Measurements from ENCODE around the gene SEL1L.
A peak's percentile ranks its signal among the peaks of the same experiment; 100 is the strongest.
"Not testable (repeated sequence)": the region's sequence is repeated elsewhere in the genome, so short reads cannot be mapped to it uniquely, and the experiment has no call there.

The SEL1L gene

DNA sequence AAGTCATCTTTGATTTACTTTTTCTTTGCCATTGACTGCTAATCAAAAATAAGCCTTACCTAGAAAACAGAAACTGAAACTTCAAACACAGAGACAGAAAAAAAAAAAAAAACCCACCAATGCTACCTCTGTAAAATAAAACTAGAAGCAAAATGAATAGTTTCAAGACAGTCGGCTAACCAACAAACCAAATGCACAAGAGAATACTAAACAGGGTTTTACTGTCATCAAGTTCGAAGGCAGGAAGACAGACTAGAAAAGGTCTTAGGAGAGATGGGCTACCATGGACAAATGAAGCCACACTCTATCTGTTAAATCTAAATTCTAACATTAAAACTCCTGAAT, 59.5 kb downstream of the SEL1L start:
- DNase-seq (ENCODE audit: low read depth in 3 of 3), result no peak

DNA sequence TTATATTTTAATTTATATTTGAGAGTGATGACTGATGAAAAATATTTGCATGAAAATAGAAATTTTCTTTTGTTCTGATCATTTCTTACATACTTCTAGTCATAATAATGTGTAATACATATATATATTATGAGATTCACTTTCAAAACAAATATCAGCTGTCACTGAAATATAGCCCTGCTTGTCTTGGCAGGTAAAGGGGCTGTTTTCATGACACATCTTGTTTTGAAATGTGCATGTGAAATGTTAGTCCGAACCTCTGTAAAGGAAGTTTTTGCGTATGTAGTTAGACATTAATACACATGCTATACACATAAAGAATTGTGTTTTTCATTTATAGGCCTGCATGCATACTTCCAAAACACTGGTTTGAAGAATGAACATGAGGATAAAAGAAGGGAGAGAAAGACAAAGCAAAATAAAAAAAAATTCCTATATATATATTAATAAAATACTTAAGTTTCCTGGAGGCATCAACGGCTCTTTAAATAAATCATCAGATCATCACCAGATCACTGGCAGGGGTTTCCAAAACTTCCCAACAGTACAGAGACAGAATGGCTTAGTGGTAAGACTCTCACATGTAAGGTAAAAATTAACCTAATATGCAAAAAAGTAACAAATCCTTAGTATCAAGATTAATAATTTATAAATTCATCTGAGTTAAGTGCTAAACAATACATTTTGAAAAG, 60.1 kb downstream of the SEL1L start:
- DNase-seq (ENCODE audit: low read depth in 3 of 3), result no peak

DNA sequence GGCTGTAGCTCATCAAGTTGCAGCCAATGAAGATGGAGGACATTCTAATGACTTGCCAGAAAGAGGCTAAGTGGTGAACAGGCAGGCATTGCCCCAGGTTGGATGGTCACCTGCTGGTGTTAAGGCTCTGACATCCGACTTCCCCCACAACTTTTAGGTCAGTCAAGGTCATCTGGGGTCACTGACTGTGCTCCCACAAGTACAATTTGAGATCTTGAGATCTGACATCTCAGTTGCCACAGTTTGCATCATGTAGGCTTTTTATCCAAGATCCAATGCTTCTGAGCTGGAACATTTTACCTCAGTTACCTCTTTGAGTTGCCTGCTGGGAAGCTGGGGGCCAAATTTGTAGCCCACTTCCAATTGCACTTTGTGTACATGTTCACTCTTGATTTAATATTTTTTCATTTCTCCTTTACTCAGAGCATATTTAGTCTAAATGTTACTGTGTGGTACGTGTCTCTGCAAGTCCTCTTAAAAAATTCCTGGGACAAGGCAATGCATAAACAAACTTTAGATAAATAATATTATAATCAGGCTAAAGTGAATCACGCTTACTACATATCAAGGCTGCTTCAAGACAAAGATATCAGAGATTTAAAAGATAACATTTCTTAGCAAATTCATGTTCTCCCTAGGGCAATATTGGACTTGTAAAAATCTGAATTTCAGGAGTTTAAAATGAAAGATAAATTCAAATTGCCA, 61.4 kb downstream of the SEL1L start:
- DNase-seq (ENCODE audit: low read depth in 3 of 3), result no peak

DNA sequence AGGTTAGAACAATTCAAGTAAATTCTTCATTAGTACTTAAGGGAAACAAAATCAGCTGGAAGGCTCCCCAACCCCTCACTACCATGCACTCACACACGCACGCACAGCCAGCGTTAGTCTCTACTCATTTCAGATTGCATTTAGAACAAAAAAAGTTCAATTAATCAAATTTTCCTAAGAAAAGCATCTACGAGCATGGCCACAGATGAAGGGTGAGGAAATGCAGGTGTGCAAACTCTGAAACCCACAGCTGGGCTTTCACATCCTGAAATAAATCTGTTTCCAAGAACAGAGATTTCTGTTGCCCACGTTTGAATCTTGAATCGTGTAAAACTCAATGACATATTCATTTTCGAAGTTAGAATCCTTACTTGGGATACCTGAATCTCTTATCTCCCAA, 62.6 kb downstream of the SEL1L start:
- peak in 2 of 3 donors; percentile 12 to 22 for DNase-seq (ENCODE audit: low read depth in 3 of 3)

DNA sequence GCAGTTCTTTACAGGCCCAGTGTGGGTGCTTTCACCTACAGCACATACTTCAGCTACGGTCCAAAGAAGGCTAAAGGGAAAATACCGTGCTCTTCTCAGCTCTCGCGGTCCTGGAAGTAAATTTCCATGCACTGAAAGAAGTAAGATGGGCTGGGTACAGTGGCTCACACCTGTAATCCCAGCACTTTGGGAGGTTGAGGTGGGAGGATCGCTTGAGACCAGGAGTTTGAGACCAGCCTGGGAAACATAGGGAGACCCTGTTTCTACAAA, 63.2 kb downstream of the SEL1L start:
- not testable (repeated sequence) for DNase-seq (ENCODE audit: low read depth in 3 of 3)

DNA sequence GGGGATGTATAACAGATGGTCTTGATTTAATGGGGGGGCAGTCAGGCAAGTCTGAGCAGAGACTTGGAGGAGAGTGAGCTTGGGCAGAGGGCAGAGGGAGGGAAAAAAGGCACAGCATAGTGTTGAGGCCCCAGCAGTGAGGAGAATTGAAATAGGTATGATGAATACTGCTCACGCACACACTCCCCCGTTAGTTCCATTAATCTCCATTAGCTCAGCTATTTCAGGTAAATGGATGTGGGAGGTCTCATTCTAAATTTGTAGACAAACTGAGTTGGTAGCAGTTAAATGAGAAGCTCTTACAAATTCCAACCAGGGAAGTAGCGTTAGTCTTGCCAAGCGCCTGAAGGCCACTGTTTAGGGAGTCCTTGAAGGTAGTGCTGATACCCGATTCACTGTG, 66.8 kb downstream of the SEL1L start:
- no peak for DNase-seq (ENCODE audit: low read depth in 3 of 3)

DNA sequence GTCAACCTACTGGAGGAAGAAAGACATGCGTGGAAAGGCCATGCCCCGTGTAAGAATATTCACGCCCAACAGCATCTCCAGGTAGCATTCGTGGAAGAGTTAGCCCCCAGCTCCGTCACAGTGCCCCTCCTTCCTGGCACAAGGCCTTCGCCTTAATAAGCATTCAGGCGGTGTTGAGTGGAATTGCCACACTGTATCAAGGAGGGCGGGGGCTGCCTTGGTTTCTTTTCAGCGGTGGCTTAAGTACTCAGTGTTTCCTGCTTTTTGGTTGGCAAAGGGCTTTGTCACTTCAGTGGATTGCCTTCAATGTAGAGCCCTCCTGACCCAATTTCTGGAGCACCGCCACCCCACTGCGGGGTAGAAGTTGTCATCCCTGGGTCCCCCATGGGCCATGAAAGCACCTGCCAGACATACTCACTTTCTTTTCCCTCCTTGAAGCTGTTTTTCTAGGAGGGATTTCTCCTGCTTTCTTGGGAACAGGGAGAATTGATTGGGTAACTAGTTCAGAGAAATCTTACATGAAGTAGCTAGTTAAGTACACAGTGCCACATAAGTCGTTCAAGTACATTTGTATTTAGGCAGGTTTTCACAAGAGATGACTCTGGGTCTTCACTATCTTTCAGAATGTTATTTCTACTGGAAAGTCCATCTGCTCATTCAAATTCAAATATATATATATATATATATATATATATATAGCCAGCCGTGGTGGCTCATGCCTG, 68.0 kb downstream of the SEL1L start:
- no peak for DNase-seq (ENCODE audit: low read depth in 3 of 3)

DNA sequence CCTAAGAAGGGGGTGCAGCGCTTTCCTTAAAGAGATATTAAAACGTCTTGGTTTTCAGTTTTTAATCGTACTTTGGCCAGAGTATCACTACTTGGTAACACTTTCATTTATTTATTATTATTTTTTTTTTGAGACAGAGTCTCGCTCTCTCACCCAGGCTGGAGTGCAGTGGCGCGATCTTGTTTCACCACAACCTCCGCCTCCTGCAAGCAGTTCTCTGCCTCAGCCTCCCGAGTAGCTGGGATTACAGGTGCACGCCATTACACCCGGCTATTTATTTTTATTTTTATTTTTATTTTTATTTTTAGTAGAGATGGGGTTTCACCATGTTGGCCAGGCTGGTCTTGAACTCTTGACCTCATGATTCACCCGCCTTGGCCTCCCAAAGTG, 68.7 kb downstream of the SEL1L start:
- DNase-seq (ENCODE audit: low read depth in 3 of 3), result not testable (repeated sequence)

DNA sequence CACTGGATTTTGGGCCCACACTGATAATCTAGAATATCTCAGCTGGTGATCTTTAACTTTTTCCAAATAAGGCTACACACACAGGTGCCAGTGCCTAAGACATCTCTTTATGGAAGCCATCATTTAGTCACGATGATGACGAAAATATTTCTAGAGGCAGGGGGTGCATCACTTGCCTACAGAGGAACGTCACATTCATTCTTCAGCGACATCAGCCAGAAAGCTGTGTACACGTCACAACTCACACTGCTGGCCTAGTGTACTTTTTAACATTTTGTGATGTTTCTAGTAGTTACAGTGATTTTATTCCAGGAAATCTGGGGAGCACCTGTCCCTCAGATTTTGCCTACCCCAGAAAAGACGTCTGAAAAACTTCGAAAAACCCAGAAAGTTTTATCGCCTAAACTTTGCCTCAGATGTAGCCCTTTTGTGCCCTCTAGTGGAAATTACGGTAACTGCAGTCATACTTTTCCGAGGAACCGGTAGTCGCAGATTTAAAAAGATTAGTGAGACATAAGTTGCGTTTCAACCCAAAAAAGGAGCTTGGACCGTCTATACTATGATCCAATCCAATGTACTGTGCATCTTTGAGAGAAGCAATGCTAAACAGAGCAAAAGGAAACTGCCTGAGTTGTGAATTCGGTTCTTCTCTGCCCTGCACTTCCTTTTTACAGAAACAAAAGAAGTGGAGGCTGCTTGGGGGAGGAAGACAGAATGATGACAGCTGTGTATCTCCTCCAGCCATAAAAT, 69.2 kb downstream of the SEL1L start:
- DNase-seq (ENCODE audit: low read depth in 3 of 3), result peak; percentile 12 to 50 (median 34)

DNA sequence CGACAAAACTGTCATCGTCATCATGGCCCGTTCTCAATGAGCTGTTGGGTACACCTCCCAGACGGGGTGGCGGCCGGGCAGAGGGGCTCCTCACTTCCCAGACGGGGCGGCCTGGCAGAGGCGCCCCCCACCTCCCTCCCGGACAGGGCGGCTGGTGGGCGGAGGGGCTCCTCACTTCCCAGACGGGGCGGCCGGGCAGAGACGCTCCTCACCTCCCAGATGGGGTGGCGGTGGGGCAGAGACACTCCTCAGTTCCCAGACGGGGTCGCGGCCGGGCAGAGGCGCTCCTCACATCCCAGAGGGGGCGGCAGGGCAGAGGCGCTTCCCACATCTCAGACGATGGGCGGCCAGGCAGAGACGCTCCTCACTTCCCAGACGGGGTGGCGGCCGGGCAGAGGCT, 71.3 kb downstream of the SEL1L start:
- not testable (repeated sequence) for DNase-seq (ENCODE audit: low read depth in 3 of 3)

DNA sequence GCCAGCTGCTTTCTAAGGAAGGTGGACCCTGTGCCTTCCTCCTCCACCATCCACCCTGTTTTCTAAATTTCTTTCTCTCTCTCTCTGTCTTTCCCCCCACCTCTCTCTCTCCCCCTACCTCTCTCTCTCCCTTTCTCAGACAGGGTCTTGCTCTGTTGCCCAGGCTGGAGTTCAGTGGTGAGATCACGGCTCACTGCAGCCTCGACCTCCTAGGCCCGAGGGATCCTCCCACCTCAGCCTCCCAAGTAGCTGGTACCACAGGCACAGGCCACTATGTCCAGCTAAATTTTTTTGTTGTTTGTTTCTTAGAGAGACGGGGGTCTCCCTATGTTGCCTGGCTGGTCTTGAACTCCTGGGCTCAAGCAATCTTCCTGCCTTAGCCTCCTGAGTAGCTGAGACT, 73.7 kb downstream of the SEL1L start:
- no peak for DNase-seq (ENCODE audit: low read depth in 3 of 3)

DNA sequence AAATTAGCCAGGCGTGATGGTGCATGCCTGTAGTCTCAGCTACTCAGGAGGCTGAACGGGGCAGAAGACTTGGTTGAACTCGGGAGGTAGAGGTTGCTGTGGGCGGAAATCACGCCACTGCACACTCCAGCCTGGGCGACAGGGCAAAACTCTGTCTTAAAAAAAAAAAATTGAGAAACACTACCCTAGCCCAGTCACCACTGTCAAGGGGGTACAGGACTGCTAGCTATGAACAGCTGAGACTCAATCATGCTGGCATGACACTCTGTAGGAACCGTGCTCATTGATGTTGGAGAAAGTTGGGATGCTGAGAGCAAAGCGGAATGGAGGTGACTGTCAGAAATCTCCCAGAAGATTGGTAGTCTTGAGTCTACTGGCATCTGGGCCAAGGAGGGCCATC, 75.3 kb downstream of the SEL1L start:
- DNase-seq (ENCODE audit: low read depth in 3 of 3), result no peak

DNA sequence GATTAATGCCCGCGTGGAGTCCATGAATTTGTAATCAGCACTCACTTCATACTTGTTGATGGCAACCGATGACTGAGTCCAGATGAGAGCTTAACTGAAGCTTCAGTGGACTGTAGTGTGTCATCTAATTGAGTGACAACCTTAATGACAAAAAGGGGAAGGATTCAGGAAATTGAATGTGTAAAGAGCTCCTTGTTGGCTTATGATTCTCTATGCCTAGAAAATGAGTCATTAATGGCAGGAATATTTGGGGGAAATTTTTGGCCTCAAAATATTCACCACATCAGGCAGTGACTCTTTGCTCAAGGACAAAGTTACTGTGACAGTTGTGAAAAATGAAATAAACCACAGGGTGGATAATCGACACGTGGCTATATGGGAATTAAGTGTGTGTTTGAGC, 78.3 kb downstream of the SEL1L start:
- no peak for DNase-seq (ENCODE audit: low read depth in 3 of 3)

DNA sequence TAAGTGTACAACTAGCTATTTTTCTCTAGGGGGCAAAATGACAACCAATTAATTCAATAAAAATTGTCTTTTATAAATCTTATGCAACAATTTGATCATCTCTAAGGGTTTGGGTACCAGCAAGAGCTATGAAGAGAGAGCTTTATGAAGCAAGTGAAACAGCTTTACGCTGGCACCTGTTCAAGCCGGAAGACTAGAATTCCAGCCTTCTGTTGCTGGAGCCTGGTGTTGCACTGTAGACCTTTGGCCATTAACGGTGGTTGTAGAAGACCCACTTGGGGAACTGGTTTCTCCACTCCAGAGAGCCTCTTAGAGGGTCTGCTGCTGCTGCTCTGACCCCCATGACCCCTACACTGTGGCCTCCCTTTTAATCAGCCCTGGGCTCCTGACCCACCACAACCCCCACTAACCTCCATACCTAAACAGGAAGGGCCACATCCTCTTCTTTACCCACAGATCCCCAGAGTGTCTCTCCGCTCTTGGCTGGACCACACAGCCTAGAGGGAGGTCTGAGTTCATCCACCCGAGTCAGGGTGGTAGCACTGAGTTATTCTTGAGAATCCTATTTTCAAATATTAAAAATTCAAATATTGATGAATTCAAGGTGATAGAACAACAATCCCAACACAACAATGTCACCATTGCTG, 79.0 kb downstream of the SEL1L start:
- no peak for DNase-seq (ENCODE audit: low read depth in 3 of 3)

DNA sequence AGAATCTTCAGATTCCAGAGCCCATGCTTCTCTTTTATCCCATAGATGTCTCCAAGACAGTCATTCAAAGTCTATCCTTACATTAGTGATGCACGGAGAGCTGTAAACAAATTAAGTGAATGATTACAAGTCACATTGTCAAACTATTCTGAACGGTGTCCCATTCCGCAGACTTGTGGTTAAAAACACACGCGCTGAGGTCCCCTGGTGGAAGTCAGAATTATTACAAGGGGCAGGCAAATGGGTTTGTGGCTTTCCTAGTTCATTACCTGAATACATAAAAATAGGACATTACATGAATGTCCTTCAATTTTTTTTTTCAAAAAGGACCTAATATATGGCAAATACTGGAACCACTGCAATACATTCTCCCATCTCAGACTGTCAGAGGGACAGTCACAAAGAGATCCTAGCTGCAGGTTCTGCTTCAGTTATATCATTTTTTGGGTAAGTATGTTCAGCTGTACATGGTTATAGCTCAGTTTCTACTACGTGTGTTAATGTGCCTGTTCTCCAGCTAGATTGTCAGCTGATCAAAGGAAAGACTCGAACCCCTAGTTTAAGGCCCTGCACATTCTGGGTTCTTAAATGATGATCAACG, 80.4 kb downstream of the SEL1L start:
- peak; percentile 22 to 46 (median 24) for DNase-seq (ENCODE audit: low read depth in 3 of 3)

DNA sequence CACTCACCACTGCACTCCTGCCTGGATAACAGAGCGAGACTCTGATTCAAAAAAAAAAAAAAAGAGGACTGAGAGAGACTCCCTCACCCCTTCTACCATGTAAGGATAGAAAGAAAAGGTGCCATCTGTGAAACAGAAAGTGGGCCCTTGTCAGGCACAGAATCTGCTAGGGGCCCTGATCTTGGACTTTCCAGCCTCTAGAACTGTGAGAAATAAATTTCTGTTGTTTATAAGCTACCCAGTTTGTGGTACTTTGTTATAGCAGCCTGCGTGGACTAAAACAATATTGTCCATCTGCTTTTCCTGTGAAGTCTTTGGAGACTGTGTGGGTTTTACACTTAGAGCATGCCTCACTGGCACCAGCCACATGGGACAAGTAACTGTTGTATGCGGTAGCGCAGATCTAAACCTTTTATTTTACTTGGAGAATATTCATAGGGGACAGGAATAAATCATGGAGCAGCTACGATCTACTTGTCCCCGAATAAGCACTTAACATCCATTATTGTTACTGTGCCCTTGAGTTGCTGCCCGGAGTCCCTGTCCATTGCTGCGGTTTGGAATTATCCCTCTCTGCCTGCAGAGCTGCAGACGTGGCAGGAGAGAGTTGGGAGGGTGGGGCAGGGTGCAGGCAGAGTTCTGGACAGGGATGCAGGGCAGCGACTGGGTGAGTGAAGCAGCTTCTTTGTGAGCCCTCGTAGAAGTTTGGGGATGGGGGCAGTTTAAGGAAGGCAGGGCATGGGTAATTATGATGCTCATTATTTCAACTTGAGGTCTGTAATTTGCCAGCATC, 81.1 kb downstream of the SEL1L start:
- no peak for DNase-seq (ENCODE audit: low read depth in 3 of 3)

DNA sequence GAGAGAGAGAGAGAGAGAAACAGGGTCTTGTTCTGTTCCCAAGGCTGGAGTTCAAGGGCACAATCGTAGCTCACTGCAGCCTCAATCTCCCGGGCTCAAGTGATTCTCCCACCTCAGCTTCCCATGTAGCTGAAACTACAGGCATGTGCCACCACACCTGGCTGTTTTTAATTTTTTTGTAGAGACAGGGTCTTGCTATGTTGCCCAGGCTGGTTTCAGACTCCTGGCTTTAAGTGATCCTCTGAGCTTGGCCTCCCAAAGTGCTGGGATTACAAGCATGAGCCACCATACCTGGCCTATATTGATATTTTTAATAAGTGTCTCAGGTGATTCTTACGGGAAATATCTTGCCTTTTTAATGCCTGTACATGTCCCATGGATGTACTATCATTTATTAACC, 82.7 kb downstream of the SEL1L start:
- DNase-seq (ENCODE audit: low read depth in 3 of 3), result no peak

DNA sequence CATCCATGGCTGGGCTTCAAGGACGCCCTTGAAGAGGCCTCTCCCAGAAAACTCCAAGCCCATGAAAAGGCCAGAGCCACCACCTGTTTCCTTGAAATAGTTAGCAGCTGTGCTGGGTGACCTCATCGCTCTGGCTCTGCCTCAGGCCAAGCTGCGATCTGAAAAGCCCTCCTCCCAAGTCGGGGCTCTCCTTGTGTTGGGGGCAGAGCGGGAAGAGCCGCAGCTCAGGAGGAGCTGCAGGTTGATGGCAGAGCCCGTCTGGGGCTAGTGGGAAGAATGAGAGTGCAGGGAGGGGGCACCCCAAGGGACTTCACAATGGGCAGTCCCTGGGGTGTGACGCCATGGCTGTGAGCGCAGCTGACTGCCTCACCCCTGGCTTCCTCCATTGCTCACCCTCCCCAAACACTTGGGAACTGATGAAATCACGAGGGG, 83.5 kb downstream of the SEL1L start:
- DNase-seq (ENCODE audit: low read depth in 3 of 3), result no peak

DNA sequence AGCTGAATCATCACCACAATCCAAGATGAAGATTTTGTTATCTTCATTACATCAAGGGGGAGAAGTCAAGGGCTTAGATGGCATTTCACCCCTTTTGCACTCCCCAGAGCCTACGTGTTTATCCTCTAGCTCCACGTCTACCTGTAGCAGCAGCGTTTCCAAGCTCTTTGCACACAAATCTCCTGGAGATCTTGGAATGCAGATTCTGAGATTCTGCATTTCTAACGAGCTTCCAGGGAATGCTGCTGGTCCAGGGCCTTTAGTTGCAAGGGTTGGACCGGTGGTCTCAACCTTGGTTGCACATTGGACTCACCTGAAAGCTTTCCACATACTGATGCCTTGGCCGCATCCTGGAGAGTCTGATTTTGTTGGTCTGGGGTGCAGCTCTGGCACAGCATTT, 84.1 kb downstream of the SEL1L start:
- no peak for DNase-seq (ENCODE audit: low read depth in 3 of 3)

DNA sequence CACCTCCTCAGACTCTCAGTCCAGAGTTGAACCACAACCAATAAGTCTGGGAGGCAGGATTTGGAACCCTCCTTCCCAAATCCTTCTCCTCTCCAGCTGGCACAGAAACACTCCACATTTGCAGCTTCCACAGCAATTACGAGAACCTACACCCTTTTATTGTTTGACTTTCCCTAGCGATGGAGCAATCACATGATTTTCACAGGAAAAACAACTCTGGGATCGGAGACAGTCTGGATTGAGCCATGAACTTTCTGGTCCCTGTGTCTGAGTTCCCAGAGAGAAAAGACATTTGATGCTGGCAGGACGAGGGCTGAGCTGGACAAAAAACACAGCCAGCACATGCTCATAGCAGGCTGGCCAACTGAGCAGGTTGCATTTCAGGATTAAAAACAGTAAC, 84.5 kb downstream of the SEL1L start:
- DNase-seq (ENCODE audit: low read depth in 3 of 3), result no peak

Data from stimulated activated CD4-positive, alpha-beta T cell treated with anti-CD3 and anti-CD28 coated beads, TNF-alpha, amount 100 ng/mL, for 48 hours (primary cell).